Colonic mucosa (tissue), 4 donors: ENCODE results near the gene PLA2G4E. TPM values are rescaled to one million over a fixed set of nuclear protein-coding genes. Genes with fewer than 3 reads are reported as not detected.

ENCODE experiments used
- DNase-seq: peaks from one replicate; pipeline ENCODE4 v3.0.0-alpha.2; 2020
- H3K27ac ChIP-seq: fragments of 200-600 bp; one replicate; pipeline ENCODE4 v1.8.0; 2021
- H3K27me3 ChIP-seq: fragments of 200-600 bp; one replicate; pipeline ENCODE4 v1.8.0; 2021
- H3K36me3 ChIP-seq: fragments of 200-600 bp; one replicate; pipeline ENCODE4 v1.8.0; 2021
- H3K4me1 ChIP-seq: fragments of 200-600 bp; one replicate; pipeline ENCODE4 v1.8.0; 2021; ENCODE audit warnings: mild to moderate bottlenecking
- H3K4me3 ChIP-seq: fragments of 200-600 bp; one replicate; pipeline ENCODE4 v1.8.0; 2021
- H3K9ac ChIP-seq, 2 donors: one replicate each; pipeline ENCODE4 v1.7.0; 2013; ENCODE audit warnings: control low read depth in 2 of 2, low read depth in 2 of 2, low read length in 2 of 2
- H3K9me3 ChIP-seq: fragments of 200-600 bp; one replicate; pipeline ENCODE4 v1.8.0; 2021
- intact Hi-C: fragments of 100-400 bp; cut with DNase I; formaldehyde crosslinking; loops from one replicate; pipeline ENCODE4 v1.14.1; 2022
- total RNA-seq, 2 donors: library from RNA; stranded (reverse); fragmentation: NEBNext Ultra II Directional in 1 of 2; extraction: Animal tissue kit (Norgen Biotek cat#: 25700) in 1 of 2; gene quantifications; one replicate each; pipeline ENCODE4 v1.2.1, GENCODE V29; 2021
- TF ChIP-seq, protein P1 (sequence below): fragments of 200-600 bp; IDR thresholded peaks from one replicate; pipeline ENCODE4 v1.8.0; 2022; ENCODE audit warnings: antibody characterized with exemption, mild to moderate bottlenecking
- donor health status: healthy.
- donor health status: DM: no; HTN: no; CAD: no.
- donor health status: DM: no; HTN: no; CAD: no.

The PLA2G4E gene
- total RNA-seq, 2 donors from 2014 or later = 0.67 TPM; not detected in 1

DNA sequence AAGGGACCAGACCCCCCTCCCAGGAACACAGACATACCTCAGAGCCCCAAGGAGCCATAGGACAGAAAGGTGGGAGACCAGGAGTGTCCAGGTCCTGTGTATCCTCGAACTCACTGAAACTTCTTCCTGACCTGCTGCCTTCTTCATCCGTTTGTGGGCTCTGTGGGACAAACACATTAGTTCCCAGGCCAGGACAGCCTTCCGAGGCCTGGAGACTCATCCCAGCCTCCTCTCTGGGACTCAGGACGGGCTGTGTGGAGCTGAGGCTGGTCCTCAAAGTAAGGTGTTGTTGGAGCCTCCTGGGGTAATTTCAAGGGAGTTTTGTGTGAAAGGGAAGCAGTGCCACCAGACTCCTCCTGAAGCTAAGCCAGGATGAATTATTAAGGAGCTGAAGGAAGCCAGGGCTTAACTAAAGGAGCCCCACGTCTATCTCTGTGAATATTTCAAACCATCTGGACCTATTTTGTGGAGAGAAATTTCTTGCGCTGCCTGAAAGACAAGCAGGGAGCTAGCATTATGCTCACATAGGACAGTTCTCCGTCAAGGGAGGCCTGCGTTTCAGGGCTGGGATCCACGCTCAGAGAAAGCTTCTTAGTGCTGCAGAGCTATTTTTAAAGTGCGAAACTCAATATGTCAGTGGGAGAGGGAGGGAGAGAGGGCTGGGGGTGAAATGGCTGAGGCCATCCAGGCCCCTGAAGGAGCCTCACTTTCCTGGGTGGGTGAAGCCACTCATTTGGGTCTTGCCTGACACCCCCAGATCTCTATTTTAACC lies 29.8 kb upstream of the PLA2G4E start:
- Histone ChIP-seq H3K36me3 (no peaks in the 10 kb centered on the region), H3K9ac (no peak overlapping the region), H3K4me1 (no peaks in the 10 kb centered on the region), H3K4me3 (no peak overlapping the region), H3K27ac (no peak overlapping the region), H3K9me3 (no peaks in the 10 kb centered on the region), H3K27me3 (no peaks in the 10 kb centered on the region)
- DNase-seq = no peak
- intact Hi-C loops = no loop called here
- TF ChIP-seq, protein P1, sequence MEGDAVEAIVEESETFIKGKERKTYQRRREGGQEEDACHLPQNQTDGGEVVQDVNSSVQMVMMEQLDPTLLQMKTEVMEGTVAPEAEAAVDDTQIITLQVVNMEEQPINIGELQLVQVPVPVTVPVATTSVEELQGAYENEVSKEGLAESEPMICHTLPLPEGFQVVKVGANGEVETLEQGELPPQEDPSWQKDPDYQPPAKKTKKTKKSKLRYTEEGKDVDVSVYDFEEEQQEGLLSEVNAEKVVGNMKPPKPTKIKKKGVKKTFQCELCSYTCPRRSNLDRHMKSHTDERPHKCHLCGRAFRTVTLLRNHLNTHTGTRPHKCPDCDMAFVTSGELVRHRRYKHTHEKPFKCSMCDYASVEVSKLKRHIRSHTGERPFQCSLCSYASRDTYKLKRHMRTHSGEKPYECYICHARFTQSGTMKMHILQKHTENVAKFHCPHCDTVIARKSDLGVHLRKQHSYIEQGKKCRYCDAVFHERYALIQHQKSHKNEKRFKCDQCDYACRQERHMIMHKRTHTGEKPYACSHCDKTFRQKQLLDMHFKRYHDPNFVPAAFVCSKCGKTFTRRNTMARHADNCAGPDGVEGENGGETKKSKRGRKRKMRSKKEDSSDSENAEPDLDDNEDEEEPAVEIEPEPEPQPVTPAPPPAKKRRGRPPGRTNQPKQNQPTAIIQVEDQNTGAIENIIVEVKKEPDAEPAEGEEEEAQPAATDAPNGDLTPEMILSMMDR = no peak

DNA sequence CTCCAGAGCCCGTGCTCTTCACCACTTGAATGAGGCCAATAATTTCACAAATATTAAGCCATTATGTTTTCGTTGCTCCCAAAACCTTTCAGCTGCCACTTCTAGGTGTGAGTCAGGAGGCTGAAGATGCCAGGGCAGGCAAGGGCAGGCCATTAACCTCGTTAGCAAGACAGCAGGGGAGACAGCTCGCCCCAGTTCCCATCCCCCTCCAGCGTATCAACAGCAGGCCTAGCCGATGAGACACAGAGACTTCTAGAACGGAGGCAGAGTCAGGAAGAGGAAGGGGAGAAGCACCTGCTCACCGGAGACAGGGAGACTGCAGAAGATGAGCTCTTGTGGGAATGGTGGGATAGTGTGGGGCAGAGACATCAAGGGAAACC lies 28.0 kb upstream of the PLA2G4E start:
- no peak for DNase-seq
- no peak overlapping the region for H3K4me3 ChIP-seq
- no peak overlapping the region for H3K27ac ChIP-seq
- TF ChIP-seq, protein P1 = no peak
- H3K36me3 ChIP-seq = no peaks in the 10 kb centered on the region
- no peaks in the 10 kb centered on the region for H3K9me3 ChIP-seq
- no peaks in the 10 kb centered on the region for H3K27me3 ChIP-seq
- no peaks in the 10 kb centered on the region for H3K4me1 ChIP-seq
- no peak overlapping the region for H3K9ac ChIP-seq
- intact Hi-C loops = no loop called here

GRCh38 chr15:42048080-42048820 lies 27.4 kb upstream of the PLA2G4E start:
- intact Hi-C loops = no loop called here
- Histone ChIP-seq H3K27ac (no peak overlapping the region), H3K9me3 (no peaks in the 10 kb centered on the region), H3K27me3 (no peaks in the 10 kb centered on the region), H3K9ac (no peak overlapping the region), H3K36me3 (no peaks in the 10 kb centered on the region), H3K4me1 (no peaks in the 10 kb centered on the region), H3K4me3 (no peak overlapping the region)
- no peak for DNase-seq
- TF ChIP-seq, protein P1 = no peak

GRCh38 chr15:42046597-42046996 lies 25.8 kb upstream of the PLA2G4E start:
- no peak for DNase-seq
- no peak overlapping the region for H3K9ac ChIP-seq

GRCh38 chr15:42045211-42045615 lies 24.4 kb upstream of the PLA2G4E start:
- TF ChIP-seq, protein P1 = no peak
- no peak overlapping the region for H3K9ac ChIP-seq
- no peak for DNase-seq
- no peak overlapping the region for H3K4me3 ChIP-seq
- intact Hi-C loops = no loop called here
- no peak overlapping the region for H3K27ac ChIP-seq
- no peaks in the 10 kb centered on the region for H3K27me3 ChIP-seq
- no peaks in the 10 kb centered on the region for H3K4me1 ChIP-seq
- H3K36me3 ChIP-seq = no peaks in the 10 kb centered on the region
- H3K9me3 ChIP-seq = no peaks in the 10 kb centered on the region

More at GRCh38 chr15:42046597-42046996, 25.8 kb upstream of the PLA2G4E start:
- Histone ChIP-seq H3K9me3 (no peaks in the 10 kb centered on the region), H3K27ac (no peak overlapping the region), H3K36me3 (no peaks in the 10 kb centered on the region), H3K4me1 (no peaks in the 10 kb centered on the region), H3K27me3 (no peaks in the 10 kb centered on the region), H3K4me3 (no peak overlapping the region)
- TF ChIP-seq, protein P1 = no peak
- intact Hi-C loops = no loop called here
